OCI-LY3 (cell line): ENCODE measurements around the gene SNAPC2.

Experiments used
- EZH2phosphoT487 ChIP-seq: fragments of 200-600 bp; shearing (Covaris generic); IDR thresholded peaks from 2 replicates; pipeline ENCODE4 v1.6.1; 2018; ENCODE audit warnings: antibody characterized with exemption, mixed run types, low read depth
- TF ChIP-seq, protein P1 (sequence below): fragments of 200-600, 300-600 bp; sonication (generic); IDR thresholded peaks from 2 replicates; pipeline ENCODE4 v1.5.1; 2014; ENCODE audit warnings: antibody characterized with exemption, low read length, low read depth

DNA sequence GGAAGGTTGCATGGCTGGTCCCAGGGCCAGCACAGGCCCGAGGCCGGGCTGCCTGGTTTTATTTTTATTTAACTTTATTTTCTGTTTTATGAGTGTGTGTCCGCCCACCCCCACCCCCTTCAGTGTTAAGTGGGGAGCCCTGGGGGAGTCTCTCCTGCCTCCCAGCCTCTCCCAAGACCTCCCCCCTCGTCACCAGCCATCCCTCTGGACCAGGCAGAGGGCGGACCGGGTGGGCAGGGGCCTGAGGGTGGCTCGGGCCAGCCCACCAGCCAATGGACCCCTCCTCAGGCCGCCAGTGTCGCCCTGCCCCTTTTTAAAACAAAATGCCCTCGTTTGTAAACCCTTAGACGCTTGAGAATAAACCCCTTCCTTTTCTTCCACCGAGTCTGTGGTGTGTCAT lies 6.0 kb upstream of the SNAPC2 start:
- TF ChIP-seq, protein P1, sequence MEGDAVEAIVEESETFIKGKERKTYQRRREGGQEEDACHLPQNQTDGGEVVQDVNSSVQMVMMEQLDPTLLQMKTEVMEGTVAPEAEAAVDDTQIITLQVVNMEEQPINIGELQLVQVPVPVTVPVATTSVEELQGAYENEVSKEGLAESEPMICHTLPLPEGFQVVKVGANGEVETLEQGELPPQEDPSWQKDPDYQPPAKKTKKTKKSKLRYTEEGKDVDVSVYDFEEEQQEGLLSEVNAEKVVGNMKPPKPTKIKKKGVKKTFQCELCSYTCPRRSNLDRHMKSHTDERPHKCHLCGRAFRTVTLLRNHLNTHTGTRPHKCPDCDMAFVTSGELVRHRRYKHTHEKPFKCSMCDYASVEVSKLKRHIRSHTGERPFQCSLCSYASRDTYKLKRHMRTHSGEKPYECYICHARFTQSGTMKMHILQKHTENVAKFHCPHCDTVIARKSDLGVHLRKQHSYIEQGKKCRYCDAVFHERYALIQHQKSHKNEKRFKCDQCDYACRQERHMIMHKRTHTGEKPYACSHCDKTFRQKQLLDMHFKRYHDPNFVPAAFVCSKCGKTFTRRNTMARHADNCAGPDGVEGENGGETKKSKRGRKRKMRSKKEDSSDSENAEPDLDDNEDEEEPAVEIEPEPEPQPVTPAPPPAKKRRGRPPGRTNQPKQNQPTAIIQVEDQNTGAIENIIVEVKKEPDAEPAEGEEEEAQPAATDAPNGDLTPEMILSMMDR: no peak
- no peak for TF ChIP-seq EZH2phosphoT487
